B cell (primary cell): Measurements from ENCODE around the gene RASA2.

Experiments used
- CTCF ChIP-seq: fragments of 200-600 bp; IDR thresholded peaks from one replicate; pipeline ENCODE4 v1.8.0; 2022; ENCODE audit warnings: antibody characterized with exemption, mild to moderate bottlenecking
- EZH2 ChIP-seq: IDR thresholded peaks from 2 replicates; pipeline ENCODE4 v1.6.1; 2012; ENCODE audit warnings: borderline replicate concordance, low read depth, mild to moderate bottlenecking, moderate library complexity, low read length; ENCODE audit not compliant: insufficient read depth, poor library complexity, severe bottlenecking

- TF ChIP-seq CTCF (no peak), EZH2 (no peak)
Measured at GRCh38 chr3:141594357-141594756, 107.5 kb downstream of the RASA2 start.
